Measurements from ENCODE around the gene CLSTN2.
A peak's percentile ranks its signal among the peaks of the same experiment; 100 is the strongest.

The CLSTN2 gene

GRCh38 chr3:140053794-140054193, 118.8 kb downstream of the CLSTN2 start:
- no peak for DNase-seq

- DNase-seq = no peak
Observed at GRCh38 chr3:140055092-140055791, 120.3 kb downstream of the CLSTN2 start.

- DNase-seq = no peak
Observed at GRCh38 chr3:140056047-140056446, 121.1 kb downstream of the CLSTN2 start.

- no peak for DNase-seq
Observed at GRCh38 chr3:140061211-140061610, 126.2 kb downstream of the CLSTN2 start.

GRCh38 chr3:140062461-140062860, 127.5 kb downstream of the CLSTN2 start:
- DNase-seq = no peak

GRCh38 chr3:140067487-140067886, 132.5 kb downstream of the CLSTN2 start:
- DNase-seq = no peak

GRCh38 chr3:140068494-140069017, 133.6 kb downstream of the CLSTN2 start:
- no peak for DNase-seq

GRCh38 chr3:140073278-140074045, 138.5 kb downstream of the CLSTN2 start:
- no peak for DNase-seq

- DNase-seq = no peak
Observed at GRCh38 chr3:140076552-140076951, 141.6 kb downstream of the CLSTN2 start.

- no peak for DNase-seq
Observed at GRCh38 chr3:140077406-140077805, 142.4 kb downstream of the CLSTN2 start.

GRCh38 chr3:140078343-140078742, 143.4 kb downstream of the CLSTN2 start:
- no peak for DNase-seq

GRCh38 chr3:140078940-140079339, 144.0 kb downstream of the CLSTN2 start:
- no peak for DNase-seq

- DNase-seq = no peak
Observed at GRCh38 chr3:140081887-140082286, 146.9 kb downstream of the CLSTN2 start.

- DNase-seq = no peak
Observed at GRCh38 chr3:140085001-140085400, 150.0 kb downstream of the CLSTN2 start.

GRCh38 chr3:140086642-140087041, 151.7 kb downstream of the CLSTN2 start:
- no peak for DNase-seq

GRCh38 chr3:140088058-140088457, 153.1 kb downstream of the CLSTN2 start:
- DNase-seq = no peak

- no peak for DNase-seq
Observed at GRCh38 chr3:140088513-140088912, 153.5 kb downstream of the CLSTN2 start.

- no peak for DNase-seq
Observed at GRCh38 chr3:140089403-140090072, 154.6 kb downstream of the CLSTN2 start.

GRCh38 chr3:140091143-140091542, 156.2 kb downstream of the CLSTN2 start:
- DNase-seq = no peak

GRCh38 chr3:140092848-140093536, 158.0 kb downstream of the CLSTN2 start:
- DNase-seq = no peak

GRCh38 chr3:140093742-140094141, 158.8 kb downstream of the CLSTN2 start:
- peak; percentile 87 for DNase-seq

GRCh38 chr3:140094487-140094886, 159.5 kb downstream of the CLSTN2 start:
- DNase-seq = no peak

GRCh38 chr3:140096037-140096436, 161.1 kb downstream of the CLSTN2 start:
- DNase-seq = no peak

Data from DMS79 (cell line).